ENCODE data around the gene TTC39C.
"Not testable (repeated sequence)": the region's sequence is repeated elsewhere in the genome, so short reads cannot be mapped to it uniquely, and the experiment has no call there.

TTC39C gene

DNA sequence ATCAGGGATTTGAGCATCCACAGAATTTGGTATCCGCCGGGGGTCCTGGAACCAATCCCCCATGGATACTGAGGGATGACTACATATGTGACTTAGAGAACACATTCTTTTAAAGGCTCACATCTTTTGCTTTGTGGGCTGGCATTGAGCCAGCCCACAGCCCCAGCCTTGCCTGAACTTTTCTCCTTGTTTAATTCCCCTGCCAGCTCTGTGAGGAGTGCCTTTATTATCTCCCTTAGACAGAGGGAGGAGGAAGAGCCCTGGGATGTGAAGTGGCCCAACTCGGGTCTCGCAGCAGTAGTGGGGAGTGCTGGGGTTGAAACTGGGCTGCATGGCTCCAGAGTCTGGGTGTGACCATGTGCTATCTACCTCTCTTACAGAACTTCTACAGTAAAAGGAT, 7.6 kb downstream of the TTC39C start:
- TF ChIP-seq, protein P1, sequence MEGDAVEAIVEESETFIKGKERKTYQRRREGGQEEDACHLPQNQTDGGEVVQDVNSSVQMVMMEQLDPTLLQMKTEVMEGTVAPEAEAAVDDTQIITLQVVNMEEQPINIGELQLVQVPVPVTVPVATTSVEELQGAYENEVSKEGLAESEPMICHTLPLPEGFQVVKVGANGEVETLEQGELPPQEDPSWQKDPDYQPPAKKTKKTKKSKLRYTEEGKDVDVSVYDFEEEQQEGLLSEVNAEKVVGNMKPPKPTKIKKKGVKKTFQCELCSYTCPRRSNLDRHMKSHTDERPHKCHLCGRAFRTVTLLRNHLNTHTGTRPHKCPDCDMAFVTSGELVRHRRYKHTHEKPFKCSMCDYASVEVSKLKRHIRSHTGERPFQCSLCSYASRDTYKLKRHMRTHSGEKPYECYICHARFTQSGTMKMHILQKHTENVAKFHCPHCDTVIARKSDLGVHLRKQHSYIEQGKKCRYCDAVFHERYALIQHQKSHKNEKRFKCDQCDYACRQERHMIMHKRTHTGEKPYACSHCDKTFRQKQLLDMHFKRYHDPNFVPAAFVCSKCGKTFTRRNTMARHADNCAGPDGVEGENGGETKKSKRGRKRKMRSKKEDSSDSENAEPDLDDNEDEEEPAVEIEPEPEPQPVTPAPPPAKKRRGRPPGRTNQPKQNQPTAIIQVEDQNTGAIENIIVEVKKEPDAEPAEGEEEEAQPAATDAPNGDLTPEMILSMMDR (IDR thresholded peaks at IDR 0.05; ENCODE audit: insufficient read depth, low read length, missing control alignments) = no peak
- CTCF ChIA-PET = interaction anchor here (0.9 to 1.9 kb wide), 2 partner anchors 13 to 99 kb away, joined by 3 to 6 read pairs; no protein-coding TSS in a partner anchor
- POLR2A ChIA-PET = no interaction called here

GRCh38 chr18:24023185-24023814, 8.7 kb downstream of the TTC39C start:
- CTCF ChIA-PET = interaction anchor here (1.6 kb wide), 1 partner anchor 105 kb away, joined by 5 read pairs; no protein-coding TSS in a partner anchor
- no peak for DNase-seq (ENCODE audit: low read depth, low spot score)
- POLR2A ChIA-PET = no interaction called here

More for the DNA sequence above, 7.6 kb downstream of the TTC39C start:
- DNase-seq (ENCODE audit: low read depth, low spot score) = no peak
- H3K4me3 ChIP-seq (ENCODE audit: low read depth, low read length) = no peak overlapping the region

GRCh38 chr18:24024425-24024824, 9.9 kb downstream of the TTC39C start:
- ChIA-PET POLR2A (no interaction called here), CTCF (no interaction called here)
- no peak for DNase-seq (ENCODE audit: low read depth, low spot score)
- TF ChIP-seq, protein P1 (IDR thresholded peaks at IDR 0.05; ENCODE audit: insufficient read depth, low read length, missing control alignments) = no peak
- no peak overlapping the region for H3K4me3 ChIP-seq (ENCODE audit: low read depth, low read length)

More at GRCh38 chr18:24023185-24023814, 8.7 kb downstream of the TTC39C start:
- no peak overlapping the region for H3K4me3 ChIP-seq (ENCODE audit: low read depth, low read length)
- TF ChIP-seq, protein P1 (IDR thresholded peaks at IDR 0.05; ENCODE audit: insufficient read depth, low read length, missing control alignments) = no peak

DNA sequence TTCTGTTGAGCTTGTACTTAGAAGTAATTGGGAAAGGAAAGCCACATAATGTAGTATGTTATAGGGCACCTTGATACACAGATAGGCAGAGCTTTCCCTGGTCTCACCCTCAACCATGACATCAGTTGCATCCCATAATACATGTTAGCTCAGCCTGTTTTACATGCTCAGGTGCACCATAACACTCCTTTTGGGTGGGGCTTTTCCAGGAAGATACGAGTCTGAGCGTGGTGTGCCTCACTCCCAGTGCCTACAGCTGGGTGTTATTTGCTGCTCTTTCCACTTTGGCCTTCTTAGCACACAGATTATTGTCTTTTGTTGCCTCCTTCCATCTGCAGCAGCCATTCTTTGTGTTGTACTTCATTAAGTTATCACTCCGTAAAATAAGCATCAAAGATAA, 11.9 kb downstream of the TTC39C start:
- ChIA-PET POLR2A (no interaction called here), CTCF (interaction anchor here (0.7 to 1.8 kb wide), 2 partner anchors 10 to 17 kb away, joined by 3 to 7 read pairs; no protein-coding TSS in a partner anchor)
- no peak for DNase-seq (ENCODE audit: low read depth, low spot score)
- no peak overlapping the region for H3K4me3 ChIP-seq (ENCODE audit: low read depth, low read length)
- TF ChIP-seq, protein P1 (IDR thresholded peaks at IDR 0.05; ENCODE audit: insufficient read depth, low read length, missing control alignments) = no peak

DNA sequence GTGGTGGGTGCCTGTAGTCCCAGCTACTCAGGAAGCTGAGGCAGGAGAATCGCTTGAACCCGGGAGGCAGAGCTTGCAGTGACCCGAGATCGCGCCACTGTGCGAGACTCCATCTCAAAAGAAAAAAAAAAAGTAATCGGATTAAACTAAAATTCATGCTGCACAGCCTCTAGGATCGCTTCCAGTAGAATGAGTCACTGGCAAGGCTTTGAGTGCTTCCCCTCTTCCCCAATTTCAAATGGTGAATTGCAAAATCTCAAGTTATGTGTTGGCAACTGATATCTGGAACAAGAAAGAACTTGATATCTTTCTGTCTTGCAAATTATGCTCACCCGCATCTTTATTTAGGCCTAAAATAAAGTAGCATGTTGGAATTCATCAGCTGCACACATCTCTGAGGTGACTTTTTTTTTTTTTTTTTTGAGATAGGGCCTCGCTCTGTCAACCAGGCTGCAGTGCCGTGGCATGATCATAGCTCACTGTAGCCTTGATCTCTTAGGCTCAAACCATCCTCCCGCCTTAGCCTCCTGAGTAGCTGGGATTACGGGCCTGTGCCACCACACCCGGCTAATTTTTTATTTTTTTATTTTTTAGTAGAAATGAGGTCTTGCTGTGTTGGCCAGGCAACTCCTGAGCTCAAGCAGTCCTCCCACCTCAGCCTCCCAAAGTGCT, 12.7 kb downstream of the TTC39C start:
- H3K4me3 ChIP-seq (ENCODE audit: low read depth, low read length) = no peak overlapping the region
- peak; percentile 45 for DNase-seq (ENCODE audit: low read depth, low spot score)
- TF ChIP-seq, protein P1 (IDR thresholded peaks at IDR 0.05; ENCODE audit: insufficient read depth, low read length, missing control alignments) = no peak
- ChIA-PET CTCF (no interaction called here), POLR2A (no interaction called here)

DNA sequence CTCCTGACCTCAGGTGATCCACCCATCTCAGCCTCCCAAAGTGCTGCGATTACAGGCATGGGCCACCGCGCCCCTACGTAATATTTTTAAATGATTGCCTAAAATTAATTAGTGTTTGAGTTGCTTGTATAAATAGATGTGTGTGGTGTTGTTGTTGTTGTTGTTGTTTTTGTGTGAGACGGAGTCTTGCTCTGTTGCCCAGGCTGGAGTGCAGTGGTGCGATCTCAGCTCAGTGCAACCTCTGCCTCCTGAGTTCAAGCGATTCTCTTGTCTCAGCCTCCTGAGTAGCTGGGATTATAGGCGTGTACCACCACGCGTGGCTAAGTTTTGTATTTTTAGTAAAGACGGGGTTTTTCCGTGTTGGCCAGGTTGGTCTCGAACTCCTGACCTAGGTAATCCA, 14.4 kb downstream of the TTC39C start:
- POLR2A ChIA-PET; H3K4me3 ChIP-seq (ENCODE audit: low read depth, low read length); DNase-seq (ENCODE audit: low read depth, low spot score): not testable (repeated sequence)
- CTCF ChIA-PET = interaction anchor here (0.7 to 1.1 kb wide), 3 partner anchors 13 to 515 kb away, joined by 3 to 4 read pairs (median 3); no protein-coding TSS in a partner anchor

Data from AG04449 (cell line).